Small intestine (tissue), 7 donors: Measurements from ENCODE around the gene HELB. TPM values are rescaled to one million over a fixed set of nuclear protein-coding genes. Genes with fewer than 3 reads are reported as not detected.

Source experiments
- DNase-seq, 2 donors: peaks; one replicate each; pipeline versions ENCODE4 v3.0.0 to v3.0.0-alpha.2; 2013
- FAIRE-seq: peaks from 2 replicates; lab custom pipeline; 2012; peaks lifted over from hg19 to GRCh38; lab: Jason Lieb, UNC
- H3K27ac ChIP-seq, 3 donors: one replicate each; pipeline ENCODE4 v1.5.1; 2013; ENCODE audit warnings: low read length in 2 of 3, mild to moderate bottlenecking in 2 of 3, control low read depth in 1 of 3, inconsistent platforms in 1 of 3, low read depth in 1 of 3, moderate library complexity in 1 of 3
- H3K27me3 ChIP-seq, 3 donors: one replicate each; pipeline ENCODE4 v1.6.1; 2013; ENCODE audit warnings: low read length in 3 of 3, inconsistent platforms in 1 of 3; ENCODE audit not compliant: control insufficient read depth in 3 of 3, insufficient read depth in 3 of 3
- H3K36me3 ChIP-seq, 3 donors: one replicate each; pipeline ENCODE4 v1.6.1; 2013; ENCODE audit warnings: low read length in 3 of 3, inconsistent platforms in 1 of 3, low read depth in 1 of 3, mild to moderate bottlenecking in 1 of 3, moderate library complexity in 1 of 3; ENCODE audit not compliant: control insufficient read depth in 3 of 3, insufficient read depth in 2 of 3
- H3K4me1 ChIP-seq, 3 donors: one replicate each; pipeline ENCODE4 v1.6.1; 2013; ENCODE audit warnings: low read length in 2 of 3, inconsistent platforms in 1 of 3, low read depth in 1 of 3, mild to moderate bottlenecking in 1 of 3, moderate library complexity in 1 of 3; ENCODE audit not compliant: control insufficient read depth in 3 of 3, insufficient read depth in 2 of 3
- H3K4me3 ChIP-seq, 3 donors: one replicate each; pipeline ENCODE4 v1.5.1; 2013; ENCODE audit warnings: low read length in 3 of 3, control low read depth in 1 of 3, inconsistent platforms in 1 of 3, low read depth in 1 of 3, mild to moderate bottlenecking in 1 of 3, moderate library complexity in 1 of 3
- H3K9me3 ChIP-seq, 2 donors: one replicate each; pipeline ENCODE4 v1.6.1; 2013; ENCODE audit warnings: low read depth in 1 of 2, low read length in 1 of 2; ENCODE audit not compliant: control insufficient read depth in 2 of 2, insufficient read depth in 1 of 2
- WGBS, 3 donors: extraction: QIAGEN DNeasy Blood & Tissue Kit; methylation state at CpG; one replicate each; pipeline ENCODE4 v1.1.7; 2013; 5-methylcytosine and 5-hydroxymethylcytosine counted together
- polyA plus RNA-seq, 4 donors: library from polyadenylated mRNA; stranded (reverse) in 3 of 4; unstranded in 1 of 4; fragments of 200-250 nt in 3 of 4; fragments of 120-200 nt in 1 of 4; gene quantifications; one replicate each; pipeline versions ENCODE4 v1.2.1 to v1.2.3, GENCODE V29; 2013
- donor health status: healthy with polysubstance abuse.
- donor health status: control.
- donor health status: control.
- donor health status: Bipolar disorder and iron deficiency.
- donor health status: healthy.

HELB gene
- polyA plus RNA-seq, 4 donors: 0.27 to 3.9 (median 0.62) TPM

DNA sequence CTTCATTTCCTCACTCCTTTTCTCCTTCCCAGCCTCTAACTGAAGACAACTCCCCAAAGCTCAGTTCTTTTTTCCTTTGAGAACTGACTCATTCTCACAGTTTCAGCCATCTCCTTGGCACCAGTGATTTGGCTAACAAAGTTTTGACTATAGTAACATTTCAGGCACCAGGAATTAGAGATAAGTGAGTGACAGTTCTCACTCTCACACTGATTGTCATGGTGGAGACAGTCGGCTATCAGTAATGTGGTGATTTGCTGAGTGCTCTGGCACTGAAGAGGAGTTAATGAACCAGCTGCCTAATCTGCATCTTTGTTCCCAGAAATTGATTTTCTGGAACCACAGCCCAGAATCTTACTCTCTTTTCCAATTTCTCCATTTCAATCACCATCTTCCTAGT lies 29.5 kb downstream of the HELB start:
- H3K4me3 ChIP-seq: no peak overlapping the region
- no peaks in the 10 kb centered on the region for H3K4me1 ChIP-seq
- H3K27ac ChIP-seq: no peak overlapping the region
- 84 to 98% (median 97%) methylated on average over 1 of the region's 1 CpG for WGBS, 3 donors
- DNase-seq: no peak
- H3K9me3 ChIP-seq: no peaks in the 10 kb centered on the region
- FAIRE-seq: no peak
- H3K36me3 ChIP-seq: peaks cover 0 to 13% (median 6%) of the 10 kb centered on the region in 3 donors
- H3K27me3 ChIP-seq: no peaks in the 10 kb centered on the region

GRCh38 chr12:66335746-66336145 lies 33.5 kb downstream of the HELB start:
- Histone ChIP-seq H3K27ac (no peak overlapping the region), H3K4me3 (no peak overlapping the region), H3K9me3 (peaks cover 0 to 4% of the 10 kb centered on the region in 2 donors), H3K4me1 (no peaks in the 10 kb centered on the region), H3K27me3 (no peaks in the 10 kb centered on the region), H3K36me3 (peaks cover 4 to 13% (median 11%) of the 10 kb centered on the region in 3 donors)
- 93 to 98% (median 97%) methylated on average over 2 of the region's 2 CpGs for WGBS, 3 donors
- FAIRE-seq (no peak), DNase-seq (no peak)

DNA sequence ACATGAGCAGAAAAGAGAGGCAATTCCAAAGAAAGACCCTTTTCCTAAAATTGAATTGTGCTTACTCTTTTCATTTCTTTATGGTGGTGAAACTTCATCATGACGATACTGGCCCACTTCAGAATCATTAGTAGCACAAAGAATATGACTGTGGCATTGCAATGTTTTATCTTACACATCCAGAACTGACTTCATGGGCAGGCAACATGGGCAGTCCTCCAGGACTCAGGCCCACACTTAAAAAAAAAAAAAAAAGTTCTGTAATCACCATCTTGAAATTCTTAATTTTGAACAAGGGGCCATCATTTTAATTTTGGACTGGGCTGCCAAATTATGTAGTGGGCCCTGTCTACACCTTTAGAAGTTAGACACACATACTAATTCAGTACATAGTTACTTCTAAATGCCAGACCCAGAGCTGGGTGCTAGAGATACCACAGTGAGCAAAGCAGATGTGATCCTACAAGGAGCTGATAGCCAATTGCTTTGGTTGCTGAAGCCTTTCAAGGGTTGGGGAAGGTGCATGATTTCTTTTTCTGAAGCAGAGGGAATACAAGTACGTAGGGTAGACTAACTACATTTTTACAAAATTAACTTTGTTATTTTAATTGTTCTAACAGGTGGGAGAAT lies 35.2 kb downstream of the HELB start:
- DNase-seq: no peak
- Histone ChIP-seq H3K9me3 (peaks cover 0 to 13% of the 10 kb centered on the region in 2 donors), H3K36me3 (peaks cover 6 to 15% (median 11%) of the 10 kb centered on the region in 3 donors), H3K27ac (no peak overlapping the region), H3K4me1 (no peaks in the 10 kb centered on the region), H3K4me3 (no peak overlapping the region), H3K27me3 (no peaks in the 10 kb centered on the region)
- no peak for FAIRE-seq
- 95 to 99% (median 97%) methylated on average over 2 of the region's 2 CpGs for WGBS, 3 donors

DNA sequence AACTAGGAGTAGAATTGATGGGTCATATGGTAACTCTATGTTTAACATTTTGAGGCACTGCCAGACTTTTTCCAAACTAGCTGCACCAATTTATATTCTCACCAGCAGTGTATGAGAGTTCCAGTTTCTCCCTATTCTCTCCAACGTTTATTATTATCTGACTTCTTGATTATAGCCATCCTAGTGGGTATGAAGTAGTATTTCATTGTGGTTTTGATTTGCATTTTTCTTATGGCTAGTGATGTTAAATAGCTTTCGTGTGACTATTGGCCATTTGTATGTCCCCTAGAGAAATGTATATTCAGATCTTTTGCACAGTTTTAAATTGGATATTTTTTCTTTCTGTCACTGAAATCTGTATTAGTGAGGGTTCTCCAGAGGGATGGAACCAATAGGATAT lies 37.8 kb downstream of the HELB start:
- no peak for FAIRE-seq

DNA sequence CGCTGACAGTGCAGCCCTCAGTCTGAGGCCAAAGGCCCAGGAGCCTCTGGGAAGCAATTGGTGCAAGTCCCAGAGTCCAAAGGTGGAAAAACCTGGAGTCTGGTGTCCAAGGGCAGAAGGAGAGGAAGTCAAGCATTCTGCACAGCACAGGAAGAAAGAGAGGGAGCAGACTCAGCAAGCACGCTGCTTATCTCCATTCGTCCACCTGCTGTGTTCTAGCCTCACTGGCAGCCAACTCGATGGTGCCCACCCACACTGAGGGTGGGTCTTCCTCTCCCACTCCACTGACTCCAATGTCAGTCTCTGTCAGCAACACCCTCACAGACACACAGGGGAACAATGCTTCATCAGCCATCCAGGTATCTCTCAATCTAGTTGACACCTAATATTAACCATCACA lies 38.8 kb downstream of the HELB start:
- peaks cover 8 to 17% (median 11%) of the 10 kb centered on the region in 3 donors for H3K36me3 ChIP-seq

More for the DNA sequence above, 37.8 kb downstream of the HELB start:
- no peak overlapping the region for H3K4me3 ChIP-seq
- H3K27me3 ChIP-seq: no peaks in the 10 kb centered on the region
- H3K36me3 ChIP-seq: peaks cover 8 to 17% (median 11%) of the 10 kb centered on the region in 3 donors
- DNase-seq: no peak
- no peaks in the 10 kb centered on the region for H3K4me1 ChIP-seq
- WGBS, 3 donors: 95 to 99% (median 96%) methylated on average over 2 of the region's 2 CpGs
- H3K27ac ChIP-seq: no peak overlapping the region
- H3K9me3 ChIP-seq: peaks cover 0 to 15% of the 10 kb centered on the region in 2 donors

GRCh38 chr12:66345212-66345611 lies 42.9 kb downstream of the HELB start:
- peaks cover 5 to 14% (median 5%) of the 10 kb centered on the region in 3 donors for H3K36me3 ChIP-seq
- peaks cover 0 to 15% of the 10 kb centered on the region in 2 donors for H3K9me3 ChIP-seq
- 63 to 83% (median 66%) methylated on average over 3 of the region's 3 CpGs for WGBS, 3 donors
- no peak overlapping the region for H3K4me3 ChIP-seq
- H3K27me3 ChIP-seq: no peaks in the 10 kb centered on the region
- FAIRE-seq (no peak), DNase-seq (no peak)
- H3K27ac ChIP-seq: no peak overlapping the region
- H3K4me1 ChIP-seq: no peaks in the 10 kb centered on the region

More for the DNA sequence above, 38.8 kb downstream of the HELB start:
- H3K27ac ChIP-seq: no peak overlapping the region
- H3K4me1 ChIP-seq: no peaks in the 10 kb centered on the region
- H3K9me3 ChIP-seq: peaks cover 0 to 15% of the 10 kb centered on the region in 2 donors
- WGBS, 3 donors: 91 to 97% (median 97%) methylated on average over 4 of the region's 4 CpGs
- FAIRE-seq (no peak), DNase-seq (peak; percentile 18 to 47)
- H3K27me3 ChIP-seq: no peaks in the 10 kb centered on the region
- H3K4me3 ChIP-seq: no peak overlapping the region

DNA sequence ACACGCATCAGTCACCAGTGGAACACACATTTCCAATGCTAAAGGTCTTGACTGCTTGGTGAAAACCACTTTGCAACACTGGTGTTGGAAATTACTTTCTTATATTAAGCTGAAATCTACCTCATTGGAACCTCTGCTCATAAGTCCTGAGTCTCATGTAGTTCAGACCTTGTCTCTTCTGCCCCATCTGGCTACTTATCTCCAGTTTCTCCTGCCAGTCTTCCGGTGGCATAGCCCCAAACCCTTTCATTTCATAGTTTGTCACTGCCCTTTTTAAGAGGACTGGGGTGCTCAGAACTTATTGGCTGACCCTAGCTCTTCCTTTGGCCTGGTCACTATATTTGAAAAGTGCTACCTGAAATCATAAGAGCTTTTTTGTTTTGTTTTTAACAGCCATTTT lies 43.7 kb downstream of the HELB start:
- 95 to 100% (median 97%) methylated on average over 2 of the region's 2 CpGs for WGBS, 3 donors
- peaks cover 3 to 13% (median 3%) of the 10 kb centered on the region in 3 donors for H3K36me3 ChIP-seq
- H3K27me3 ChIP-seq: no peaks in the 10 kb centered on the region
- no peak for FAIRE-seq
- DNase-seq: no peak
- H3K4me3 ChIP-seq: no peak overlapping the region
- H3K4me1 ChIP-seq: no peaks in the 10 kb centered on the region
- peaks cover 0 to 9% of the 10 kb centered on the region in 2 donors for H3K9me3 ChIP-seq
- H3K27ac ChIP-seq: no peak overlapping the region

DNA sequence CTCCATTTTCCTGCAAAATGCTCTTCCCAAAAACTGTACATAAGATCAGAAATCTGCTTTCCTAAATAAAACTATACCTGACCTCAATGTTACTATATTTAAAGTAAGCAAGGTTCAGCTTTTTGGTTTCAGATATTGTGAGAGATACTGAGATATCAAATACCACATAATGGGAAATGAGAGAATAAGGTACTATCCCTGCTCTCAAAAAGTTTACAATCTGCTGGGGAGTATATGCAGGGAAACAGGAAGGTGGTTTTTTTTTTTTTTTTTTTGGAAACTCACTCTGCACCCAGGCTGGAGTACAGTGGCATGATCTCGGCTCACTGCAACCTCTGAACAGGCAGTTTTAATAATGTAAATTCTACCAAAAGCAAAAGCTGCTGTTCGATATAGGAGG lies 49.0 kb downstream of the HELB start:
- Histone ChIP-seq H3K4me1 (no peaks in the 10 kb centered on the region), H3K4me3 (no peak overlapping the region), H3K27ac (no peak overlapping the region), H3K36me3 (peaks cover 0 to 5% (median 0%) of the 10 kb centered on the region in 3 donors), H3K27me3 (no peaks in the 10 kb centered on the region), H3K9me3 (no peaks in the 10 kb centered on the region)
- no peak for FAIRE-seq
- 91 to 96% (median 94%) methylated on average over 2 of the region's 2 CpGs for WGBS, 3 donors
- DNase-seq: no peak
